GM10266 (cell line): ENCODE data around the gene TRIM42.

ENCODE experiments used
- DNase-seq: peaks from one replicate; pipeline ENCODE4 v3.0.0; 2012; ENCODE audit errors: extremely low spot score
- CTCF ChIP-seq: IDR thresholded peaks from 2 replicates; pipeline ENCODE4 v1.5.1; 2012; ENCODE audit warnings: mild to moderate bottlenecking, low read depth; ENCODE audit not compliant: control insufficient read depth, insufficient read depth; ENCODE audit errors: missing control alignments

Gene TRIM42

GRCh38 chr3:140677764-140678163, at the start of gene TRIM42:
Gene TRIM42 (plus strand): TSS chr3:140678064. CDS start chr3:140678230, 166 bp downstream.
- no peak for TF ChIP-seq CTCF
- DNase-seq = no peak

- no peak for TF ChIP-seq CTCF
- no peak for DNase-seq
Measured at GRCh38 chr3:140628606-140629005, 49.3 kb upstream of the TRIM42 start.

DNA sequence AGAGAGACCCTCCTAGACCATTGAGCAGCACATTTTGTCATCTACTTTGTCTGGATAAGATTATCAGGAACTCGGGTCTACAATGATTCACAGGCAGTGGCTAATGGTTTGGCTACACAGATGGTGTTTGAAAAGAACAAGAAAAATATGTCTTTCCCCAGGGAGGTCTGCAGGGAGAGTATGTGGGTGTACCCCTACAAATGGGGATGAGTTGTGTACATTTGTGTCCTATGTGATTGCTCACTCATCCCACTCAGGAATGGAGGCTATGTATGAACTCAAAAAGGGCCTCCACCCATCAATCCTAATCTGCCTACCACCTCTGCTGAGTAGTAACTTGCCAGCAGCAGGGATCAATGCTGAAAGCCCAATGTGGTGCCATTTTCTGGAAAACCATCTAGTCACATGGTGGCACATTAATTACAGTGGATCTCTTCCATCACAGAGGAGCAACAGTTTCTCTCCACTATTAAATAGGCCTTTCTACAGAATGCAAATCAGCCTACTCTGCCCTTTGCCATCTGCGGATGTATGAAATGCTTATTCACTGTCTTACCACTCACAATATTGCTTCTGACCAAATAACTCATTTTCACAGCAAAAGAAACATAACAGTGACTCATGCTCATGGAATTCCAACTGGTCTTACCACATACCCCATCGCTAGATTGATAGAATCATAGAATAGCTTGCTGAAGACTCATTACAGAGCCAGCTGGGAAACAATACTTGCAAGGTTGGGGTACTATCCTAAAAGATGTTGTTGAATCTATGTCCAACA, 48.3 kb upstream of the TRIM42 start:
- DNase-seq = no peak
- TF ChIP-seq CTCF = no peak

- no peak for DNase-seq
- no peak for TF ChIP-seq CTCF
Measured at GRCh38 chr3:140630366-140630765, 47.5 kb upstream of the TRIM42 start.

- no peak for DNase-seq
- TF ChIP-seq CTCF = no peak
Measured at GRCh38 chr3:140630866-140631265, 47.0 kb upstream of the TRIM42 start.

- TF ChIP-seq CTCF = no peak
- DNase-seq = no peak
Measured at GRCh38 chr3:140635276-140635675, 42.6 kb upstream of the TRIM42 start.

- TF ChIP-seq CTCF = no peak
- no peak for DNase-seq
Measured at GRCh38 chr3:140636406-140637138, 41.3 kb upstream of the TRIM42 start.
